ENCODE measurements around the gene TLCD5.

DNA sequence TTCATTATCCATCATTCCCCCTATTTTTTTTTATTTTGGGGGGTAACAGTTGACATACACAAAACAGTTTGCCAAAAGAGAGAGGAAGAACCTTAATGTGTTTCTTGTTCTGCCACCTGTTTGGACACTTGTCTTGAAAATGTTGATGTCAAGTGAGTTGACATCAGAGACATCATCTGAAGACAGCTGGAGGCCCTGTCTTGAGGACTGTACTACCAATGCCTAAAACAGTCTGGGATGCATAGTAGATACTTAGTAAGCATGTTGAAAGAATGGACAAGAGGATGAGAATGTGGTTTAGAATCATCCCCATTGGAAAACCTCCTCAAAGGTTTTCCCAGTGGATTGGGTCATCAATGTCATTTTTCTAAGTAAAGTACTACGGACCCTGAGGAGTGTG is 8.7 kb downstream of the TLCD5 start:
- TF ChIP-seq, protein P1, sequence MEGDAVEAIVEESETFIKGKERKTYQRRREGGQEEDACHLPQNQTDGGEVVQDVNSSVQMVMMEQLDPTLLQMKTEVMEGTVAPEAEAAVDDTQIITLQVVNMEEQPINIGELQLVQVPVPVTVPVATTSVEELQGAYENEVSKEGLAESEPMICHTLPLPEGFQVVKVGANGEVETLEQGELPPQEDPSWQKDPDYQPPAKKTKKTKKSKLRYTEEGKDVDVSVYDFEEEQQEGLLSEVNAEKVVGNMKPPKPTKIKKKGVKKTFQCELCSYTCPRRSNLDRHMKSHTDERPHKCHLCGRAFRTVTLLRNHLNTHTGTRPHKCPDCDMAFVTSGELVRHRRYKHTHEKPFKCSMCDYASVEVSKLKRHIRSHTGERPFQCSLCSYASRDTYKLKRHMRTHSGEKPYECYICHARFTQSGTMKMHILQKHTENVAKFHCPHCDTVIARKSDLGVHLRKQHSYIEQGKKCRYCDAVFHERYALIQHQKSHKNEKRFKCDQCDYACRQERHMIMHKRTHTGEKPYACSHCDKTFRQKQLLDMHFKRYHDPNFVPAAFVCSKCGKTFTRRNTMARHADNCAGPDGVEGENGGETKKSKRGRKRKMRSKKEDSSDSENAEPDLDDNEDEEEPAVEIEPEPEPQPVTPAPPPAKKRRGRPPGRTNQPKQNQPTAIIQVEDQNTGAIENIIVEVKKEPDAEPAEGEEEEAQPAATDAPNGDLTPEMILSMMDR (IDR thresholded peaks at IDR 0.05) = no peak
- TF ChIP-seq POLR2A (IDR thresholded peaks at IDR 0.05) = no peak

Measured in lower leg skin (tissue), 3 donors.